T-helper 22 cell (primary cell): ENCODE measurements around the gene MEF2D.

Experiments
- DNase-seq: peaks from one replicate; pipeline ENCODE4 v3.0.0-alpha.2; 2020; ENCODE audit warnings: low read depth

Gene MEF2D

GRCh38 chr1:156486421-156487344 is 13.9 kb downstream of the MEF2D start:
- no peak for DNase-seq

- no peak for DNase-seq
Observed at GRCh38 chr1:156485984-156486383, 14.6 kb downstream of the MEF2D start.

GRCh38 chr1:156484480-156485058 is 16.0 kb downstream of the MEF2D start:
- DNase-seq = no peak

- no peak for DNase-seq
Observed at GRCh38 chr1:156483397-156483796, 17.2 kb downstream of the MEF2D start.

- no peak for DNase-seq
Observed at GRCh38 chr1:156482276-156482675, 18.3 kb downstream of the MEF2D start.

GRCh38 chr1:156481527-156481926 is 19.0 kb downstream of the MEF2D start:
- peak; percentile 19 for DNase-seq

GRCh38 chr1:156480411-156481192 is 20.0 kb downstream of the MEF2D start:
- DNase-seq = peak; percentile 63

GRCh38 chr1:156480016-156480370 is 20.6 kb downstream of the MEF2D start:
- DNase-seq = no peak

GRCh38 chr1:156479093-156480015 is 21.2 kb downstream of the MEF2D start:
- DNase-seq = no peak

GRCh38 chr1:156478250-156478627 is 22.3 kb downstream of the MEF2D start:
- DNase-seq = no peak

- DNase-seq = no peak
Observed at GRCh38 chr1:156477526-156478249, 22.9 kb downstream of the MEF2D start.

GRCh38 chr1:156476501-156477298 is 23.9 kb downstream of the MEF2D start:
- no peak for DNase-seq

GRCh38 chr1:156475568-156476500 is 24.7 kb downstream of the MEF2D start:
- no peak for DNase-seq

- DNase-seq = no peak
Observed at GRCh38 chr1:156474966-156475365, 25.6 kb downstream of the MEF2D start.

GRCh38 chr1:156471496-156472490 is 28.8 kb downstream of the MEF2D start:
- no peak for DNase-seq

- DNase-seq = no peak
Observed at GRCh38 chr1:156470473-156470872, 30.1 kb downstream of the MEF2D start.

GRCh38 chr1:156468693-156469345 is 31.8 kb downstream of the MEF2D start:
- DNase-seq = no peak
